HCT116 (cell line): ENCODE results near the gene GEMIN4. TPM values are rescaled to one million over a fixed set of nuclear protein-coding genes. Genes with fewer than 3 reads are reported as not detected.

Experiments
- ATAC-seq: fragments of 200-7000 bp; cut with Tn5 transposase; 2 replicates; pipeline ENCODE4 v1.9.1; 2020; ENCODE audit warnings: mild to moderate bottlenecking, moderate library complexity
- BruUV-seq: library from RNA; stranded (reverse); fragments of 400-500 nt; replicated peaks from 2 replicates; lab custom pipeline; 2021; lab: Mats Ljungman, UMichigan
- CTCF ChIA-PET: fragments of 300-600 bp; sonication (Branson Sonifier 250); formaldehyde crosslinking; loops from one replicate; lab custom pipeline; 2021; ENCODE audit warnings: antibody characterized with exemption; lab: Charles Lee
- POLR2A ChIA-PET: fragments of 300-600, 350-600 bp; sonication (Branson Sonifier 250); formaldehyde crosslinking; loops from one replicate; lab custom pipeline; 2021; ENCODE audit warnings: antibody characterized with exemption; lab: Charles Lee
- RAD21 ChIA-PET, 2 experiments: fragments of 300-600 bp; sonication (Branson Sonifier 250); formaldehyde crosslinking; loops; one replicate each; lab custom pipeline; 2023; ENCODE audit warnings: low total read pairs in 2 of 2; ENCODE audit not compliant: uncharacterized antibody in 2 of 2, unreplicated experiment in 2 of 2, low non-redundant PET in 1 of 2; lab: Charles Lee
- DNase-seq: peaks from one replicate; pipeline ENCODE4 v3.0.0-alpha.2; 2010; ENCODE audit warnings: low read depth, low spot score
- H2AFZ ChIP-seq: fragments of 200-600 bp; shearing (Covaris generic), sonication (generic); 2 replicates; pipeline ENCODE4 v1.6.1; 2017; ENCODE audit warnings: low read depth, mixed run types, mixed read lengths, antibody characterized with exemption, low read length; ENCODE audit not compliant: poor library complexity, severe bottlenecking
- H3K27ac ChIP-seq: 2 replicates; pipeline ENCODE4 v1.5.1; 2012; ENCODE audit warnings: low read depth, low read length
- H3K27me3 ChIP-seq: fragments of 200-600 bp; sonication (generic); 2 replicates; pipeline ENCODE4 v1.6.1; 2016; ENCODE audit warnings: mixed run types, low read length, mixed read lengths; ENCODE audit not compliant: insufficient read depth
- H3K36me3 ChIP-seq, 2 experiments: fragments of 200-500 bp in 1 of 2; fragments of 200-600 bp in 1 of 2; sonication (Bioruptor generic) in 1 of 2; sonication (generic) in 1 of 2; 2 replicates each; pipeline versions ENCODE4 v1.5.1 to v1.6.1; 2014 to 2016; ENCODE audit warnings: low read length in 2 of 2, inconsistent platforms in 1 of 2, mixed read lengths in 1 of 2, mixed run types in 1 of 2; ENCODE audit not compliant: insufficient read depth in 2 of 2, control insufficient read depth in 1 of 2
- H3K4me1 ChIP-seq, 2 experiments: fragments of 200-600 bp in 1 of 2; sonication (generic) in 1 of 2; 2 replicates each; pipeline versions ENCODE4 v1.5.1 to v1.6.1; 2012 to 2017; ENCODE audit warnings: low read length in 2 of 2, inconsistent platforms in 1 of 2, mild to moderate bottlenecking in 1 of 2, mixed read lengths in 1 of 2, mixed run types in 1 of 2, moderate library complexity in 1 of 2; ENCODE audit not compliant: insufficient read depth in 2 of 2, control insufficient read depth in 1 of 2
- H3K4me2 ChIP-seq: fragments of 200-600 bp; sonication (generic); 2 replicates; pipeline ENCODE4 v1.6.1; 2017; ENCODE audit warnings: mixed run types, low read length, mixed read lengths
- H3K4me3 ChIP-seq, 2 experiments: fragments of 200-600 bp in 1 of 2; sonication (generic) in 1 of 2; replicated peaks in 1 of 2; 2 replicates each; pipeline ENCODE4 v1.5.1; 2011 to 2016; ENCODE audit warnings: low read length in 2 of 2, control low read depth in 1 of 2, low read depth in 1 of 2, mild to moderate bottlenecking in 1 of 2, mixed read lengths in 1 of 2, mixed run types in 1 of 2
- H3K79me2 ChIP-seq: fragments of 200-600 bp; sonication (generic); 2 replicates; pipeline ENCODE4 v1.6.1; 2017; ENCODE audit warnings: mild to moderate bottlenecking, mixed run types, low read length, moderate library complexity, mixed read lengths; ENCODE audit not compliant: insufficient read depth
- H3K9ac ChIP-seq: fragments of 200-600 bp; sonication (generic); 2 replicates; pipeline ENCODE4 v1.6.1; 2016; ENCODE audit warnings: low read length, mixed read lengths
- H3K9me2 ChIP-seq: fragments of 200-600 bp; sonication (generic), shearing (Covaris generic); 2 replicates; pipeline ENCODE4 v1.6.1; 2017; ENCODE audit warnings: mixed run types, mild to moderate bottlenecking, moderate library complexity; ENCODE audit not compliant: insufficient read depth
- H3K9me3 ChIP-seq, 2 experiments: fragments of 200-500 bp in 1 of 2; fragments of 200-600 bp in 1 of 2; sonication (Bioruptor generic) in 1 of 2; sonication (generic) in 1 of 2; 2 replicates each; pipeline ENCODE4 v1.6.1; 2014 to 2017; ENCODE audit warnings: low read length in 2 of 2, mixed read lengths in 2 of 2, inconsistent platforms in 1 of 2, low read depth in 1 of 2, mild to moderate bottlenecking in 1 of 2, mixed run types in 1 of 2, moderate library complexity in 1 of 2; ENCODE audit not compliant: control insufficient read depth in 1 of 2, insufficient read depth in 1 of 2
- H4K20me1 ChIP-seq: fragments of 200-600 bp; sonication (generic), shearing (Covaris generic); 2 replicates; pipeline ENCODE4 v1.6.1; 2017; ENCODE audit warnings: mixed run types, mild to moderate bottlenecking, moderate library complexity; ENCODE audit not compliant: insufficient read depth
- CEBPB ChIP-seq: IDR thresholded peaks from 2 replicates; pipeline ENCODE4 v1.6.1; 2012; ENCODE audit warnings: low read depth
- EGR1 ChIP-seq: IDR thresholded peaks from 2 replicates; pipeline ENCODE4 v1.6.1; 2012; ENCODE audit warnings: low read depth
- ELF1 ChIP-seq: IDR thresholded peaks from 2 replicates; pipeline ENCODE4 v1.6.1; 2012; ENCODE audit warnings: low read depth, borderline replicate concordance
- EZH2 ChIP-seq: fragments of 200-600 bp; sonication (generic); IDR thresholded peaks from 2 replicates; pipeline ENCODE4 v1.6.1; 2017; ENCODE audit warnings: antibody characterized with exemption, mixed run types
- EZH2phosphoT487 ChIP-seq: fragments of 200-600 bp; IDR thresholded peaks from 2 replicates; pipeline ENCODE4 v1.6.1; 2018; ENCODE audit warnings: antibody characterized with exemption, borderline replicate concordance
- FOSL1 ChIP-seq: IDR thresholded peaks from 2 replicates; pipeline ENCODE4 v1.6.1; 2012; ENCODE audit warnings: low read depth
- JUND ChIP-seq: IDR thresholded peaks from 2 replicates; pipeline ENCODE4 v1.6.1; 2012
- SIN3A ChIP-seq: IDR thresholded peaks from 2 replicates; pipeline ENCODE4 v1.6.1; 2012; ENCODE audit warnings: low read depth
- SP1 ChIP-seq: IDR thresholded peaks from 2 replicates; pipeline ENCODE4 v1.6.1; 2012; ENCODE audit warnings: low read depth
- TCF7L2 ChIP-seq: IDR thresholded peaks from 2 replicates; pipeline ENCODE4 v1.7.0; 2011; ENCODE audit warnings: borderline replicate concordance, inconsistent platforms; ENCODE audit not compliant: insufficient read depth, insufficient read length; ENCODE audit errors: extremely low read depth
- YY1 ChIP-seq: IDR thresholded peaks from 2 replicates; pipeline ENCODE4 v1.6.1; 2011; ENCODE audit warnings: low read length, low read depth, moderate library complexity, mild to moderate bottlenecking; ENCODE audit not compliant: insufficient replicate concordance; ENCODE audit errors: extremely low read depth
- ZFX ChIP-seq: fragments of 450-650 bp; IDR thresholded peaks from 2 replicates; pipeline ENCODE4 v1.6.1; 2017
- ZNF274 ChIP-seq: fragments of 200-500 bp; sonication (Bioruptor generic); IDR thresholded peaks from 2 replicates; pipeline ENCODE4 v1.6.1; 2014; ENCODE audit warnings: mild to moderate bottlenecking, low read depth, low read length, inconsistent platforms
- intact Hi-C: fragments of 100-400 bp; cut with micrococcal nuclease; formaldehyde crosslinking; loops from 2 replicates; pipeline ENCODE4 v1.10.0; 2022
- total RNA-seq: library from RNA; stranded (reverse); gene quantifications from one replicate; pipeline ENCODE4 v1.2.1, GENCODE V29; 2021; ENCODE audit not compliant: unreplicated experiment
- TF ChIP-seq, protein P1 (sequence below), 3 experiments: fragments of 200-600 bp in 1 of 3; sonication (generic) in 1 of 3; IDR thresholded peaks in 2 of 3; conservative IDR thresholded peaks in 1 of 3; 2 replicates each; pipeline ENCODE4 v1.5.1; 2012 to 2017; ENCODE audit warnings: low read depth in 2 of 3, low read length in 2 of 3, antibody characterized with exemption in 1 of 3, borderline replicate concordance in 1 of 3, control low read depth in 1 of 3, mild to moderate bottlenecking in 1 of 3, mixed read lengths in 1 of 3, mixed run types in 1 of 3, moderate library complexity in 1 of 3; ENCODE audit not compliant: insufficient read depth in 1 of 3
- TF ChIP-seq, protein P2 (sequence below): IDR thresholded peaks from 2 replicates; pipeline ENCODE4 v1.6.1; 2012; ENCODE audit warnings: low read depth
- TF ChIP-seq, protein P3 (sequence below): IDR thresholded peaks from 2 replicates; pipeline ENCODE4 v1.6.1; 2011; ENCODE audit warnings: mild to moderate bottlenecking, low read length, moderate library complexity; ENCODE audit not compliant: insufficient replicate concordance; ENCODE audit errors: extremely low read depth
- TF ChIP-seq, protein P4 (sequence below): IDR thresholded peaks from 2 replicates; pipeline ENCODE4 v1.6.1; 2012

The GEMIN4 gene
- total RNA-seq, 1 experiment from 2014 or later, result 53.2 TPM

DNA sequence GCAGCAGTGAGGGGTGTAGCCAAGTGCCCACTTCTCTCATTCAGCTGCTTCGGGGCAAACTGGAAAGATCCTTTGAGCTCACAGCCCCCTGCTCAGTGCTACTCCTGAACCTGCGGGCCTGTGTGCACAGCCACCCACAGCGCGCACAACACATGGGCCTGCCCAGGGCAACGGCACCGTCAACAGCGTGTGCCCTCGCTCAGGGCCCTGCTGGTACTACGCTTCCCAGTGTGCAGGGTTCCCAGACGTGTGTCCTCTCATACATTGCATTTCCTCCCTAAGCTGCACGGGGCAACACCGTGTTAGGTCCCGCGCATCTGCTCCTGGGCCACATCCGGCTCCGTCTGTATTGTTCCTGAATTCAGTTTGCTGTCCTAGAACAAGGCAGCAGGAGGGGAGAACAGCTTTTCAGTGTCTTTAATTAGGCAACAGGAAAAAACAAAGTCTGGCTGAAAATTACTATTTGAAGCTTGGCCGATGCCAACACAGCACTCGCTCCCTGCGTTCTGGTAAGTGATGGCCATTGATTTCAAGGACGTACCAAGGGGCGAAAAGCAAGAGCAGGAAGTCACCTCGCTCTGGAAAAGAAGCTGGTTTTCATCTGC is 45.3 kb upstream of the GEMIN4 start:
- H3K27me3 ChIP-seq, result no peaks in the 10 kb centered on the region
- POLR2A ChIA-PET, result interaction anchor here (1.6 kb wide), 1 partner anchor 182 kb away, joined by 3 read pairs; the partner anchor contains the start of gene NXN
- ATAC-seq (peak; percentile 14; the same call in 1 of the 2 replicates), DNase-seq (no peak)
- no TSS peak for BruUV-seq
- H3K4me2 ChIP-seq, result no peak overlapping the region
- peaks cover 4% of the 10 kb centered on the region; the same call in 1 of the 2 replicates for H3K79me2 ChIP-seq
- H3K9me2 ChIP-seq, result no peaks in the 10 kb centered on the region
- no peak overlapping the region for H3K9ac ChIP-seq
- intact Hi-C loops, result no loop called here
- peaks cover 0 to 6% of the 10 kb centered on the region in 2 experiments; a peak in 2 of 4 replicates for H3K36me3 ChIP-seq
- H4K20me1 ChIP-seq, result no peaks in the 10 kb centered on the region
- CTCF ChIA-PET, result interaction anchor here (4.1 kb wide), 1 partner anchor 183 kb away, joined by 87 read pairs; the partner anchor contains the start of gene NXN
- TF ChIP-seq, protein P1, sequence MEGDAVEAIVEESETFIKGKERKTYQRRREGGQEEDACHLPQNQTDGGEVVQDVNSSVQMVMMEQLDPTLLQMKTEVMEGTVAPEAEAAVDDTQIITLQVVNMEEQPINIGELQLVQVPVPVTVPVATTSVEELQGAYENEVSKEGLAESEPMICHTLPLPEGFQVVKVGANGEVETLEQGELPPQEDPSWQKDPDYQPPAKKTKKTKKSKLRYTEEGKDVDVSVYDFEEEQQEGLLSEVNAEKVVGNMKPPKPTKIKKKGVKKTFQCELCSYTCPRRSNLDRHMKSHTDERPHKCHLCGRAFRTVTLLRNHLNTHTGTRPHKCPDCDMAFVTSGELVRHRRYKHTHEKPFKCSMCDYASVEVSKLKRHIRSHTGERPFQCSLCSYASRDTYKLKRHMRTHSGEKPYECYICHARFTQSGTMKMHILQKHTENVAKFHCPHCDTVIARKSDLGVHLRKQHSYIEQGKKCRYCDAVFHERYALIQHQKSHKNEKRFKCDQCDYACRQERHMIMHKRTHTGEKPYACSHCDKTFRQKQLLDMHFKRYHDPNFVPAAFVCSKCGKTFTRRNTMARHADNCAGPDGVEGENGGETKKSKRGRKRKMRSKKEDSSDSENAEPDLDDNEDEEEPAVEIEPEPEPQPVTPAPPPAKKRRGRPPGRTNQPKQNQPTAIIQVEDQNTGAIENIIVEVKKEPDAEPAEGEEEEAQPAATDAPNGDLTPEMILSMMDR (IDR thresholded peaks at IDR 0.05 in 2 of 3, conservative IDR thresholded peaks at IDR 0.05 in 1 of 3; ENCODE audit: borderline replicate concordance in 1 of 3, insufficient read depth in 1 of 3, low read depth in 2 of 3, low read length in 2 of 3), result no peak
- TF ChIP-seq EZH2phosphoT487 (no peak), FOSL1 (no peak), SIN3A (no peak), CEBPB (no peak), ZNF274 (no peak), JUND (no peak), ELF1 (no peak), SP1 (no peak), EGR1 (no peak), YY1 (no peak), EZH2 (no peak), TCF7L2 (no peak), ZFX (no peak)
- TF ChIP-seq, protein P2, sequence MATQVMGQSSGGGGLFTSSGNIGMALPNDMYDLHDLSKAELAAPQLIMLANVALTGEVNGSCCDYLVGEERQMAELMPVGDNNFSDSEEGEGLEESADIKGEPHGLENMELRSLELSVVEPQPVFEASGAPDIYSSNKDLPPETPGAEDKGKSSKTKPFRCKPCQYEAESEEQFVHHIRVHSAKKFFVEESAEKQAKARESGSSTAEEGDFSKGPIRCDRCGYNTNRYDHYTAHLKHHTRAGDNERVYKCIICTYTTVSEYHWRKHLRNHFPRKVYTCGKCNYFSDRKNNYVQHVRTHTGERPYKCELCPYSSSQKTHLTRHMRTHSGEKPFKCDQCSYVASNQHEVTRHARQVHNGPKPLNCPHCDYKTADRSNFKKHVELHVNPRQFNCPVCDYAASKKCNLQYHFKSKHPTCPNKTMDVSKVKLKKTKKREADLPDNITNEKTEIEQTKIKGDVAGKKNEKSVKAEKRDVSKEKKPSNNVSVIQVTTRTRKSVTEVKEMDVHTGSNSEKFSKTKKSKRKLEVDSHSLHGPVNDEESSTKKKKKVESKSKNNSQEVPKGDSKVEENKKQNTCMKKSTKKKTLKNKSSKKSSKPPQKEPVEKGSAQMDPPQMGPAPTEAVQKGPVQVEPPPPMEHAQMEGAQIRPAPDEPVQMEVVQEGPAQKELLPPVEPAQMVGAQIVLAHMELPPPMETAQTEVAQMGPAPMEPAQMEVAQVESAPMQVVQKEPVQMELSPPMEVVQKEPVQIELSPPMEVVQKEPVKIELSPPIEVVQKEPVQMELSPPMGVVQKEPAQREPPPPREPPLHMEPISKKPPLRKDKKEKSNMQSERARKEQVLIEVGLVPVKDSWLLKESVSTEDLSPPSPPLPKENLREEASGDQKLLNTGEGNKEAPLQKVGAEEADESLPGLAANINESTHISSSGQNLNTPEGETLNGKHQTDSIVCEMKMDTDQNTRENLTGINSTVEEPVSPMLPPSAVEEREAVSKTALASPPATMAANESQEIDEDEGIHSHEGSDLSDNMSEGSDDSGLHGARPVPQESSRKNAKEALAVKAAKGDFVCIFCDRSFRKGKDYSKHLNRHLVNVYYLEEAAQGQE, result no peak
- TF ChIP-seq, protein P3, sequence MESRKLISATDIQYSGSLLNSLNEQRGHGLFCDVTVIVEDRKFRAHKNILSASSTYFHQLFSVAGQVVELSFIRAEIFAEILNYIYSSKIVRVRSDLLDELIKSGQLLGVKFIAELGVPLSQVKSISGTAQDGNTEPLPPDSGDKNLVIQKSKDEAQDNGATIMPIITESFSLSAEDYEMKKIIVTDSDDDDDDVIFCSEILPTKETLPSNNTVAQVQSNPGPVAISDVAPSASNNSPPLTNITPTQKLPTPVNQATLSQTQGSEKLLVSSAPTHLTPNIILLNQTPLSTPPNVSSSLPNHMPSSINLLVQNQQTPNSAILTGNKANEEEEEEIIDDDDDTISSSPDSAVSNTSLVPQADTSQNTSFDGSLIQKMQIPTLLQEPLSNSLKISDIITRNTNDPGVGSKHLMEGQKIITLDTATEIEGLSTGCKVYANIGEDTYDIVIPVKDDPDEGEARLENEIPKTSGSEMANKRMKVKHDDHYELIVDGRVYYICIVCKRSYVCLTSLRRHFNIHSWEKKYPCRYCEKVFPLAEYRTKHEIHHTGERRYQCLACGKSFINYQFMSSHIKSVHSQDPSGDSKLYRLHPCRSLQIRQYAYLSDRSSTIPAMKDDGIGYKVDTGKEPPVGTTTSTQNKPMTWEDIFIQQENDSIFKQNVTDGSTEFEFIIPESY, result no peak
- TF ChIP-seq, protein P4, sequence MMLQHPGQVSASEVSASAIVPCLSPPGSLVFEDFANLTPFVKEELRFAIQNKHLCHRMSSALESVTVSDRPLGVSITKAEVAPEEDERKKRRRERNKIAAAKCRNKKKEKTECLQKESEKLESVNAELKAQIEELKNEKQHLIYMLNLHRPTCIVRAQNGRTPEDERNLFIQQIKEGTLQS, result no peak
- H3K27ac ChIP-seq, result no peak overlapping the region
- RAD21 ChIA-PET, result interaction anchor here in 1 of 2 experiments (3.2 kb wide), 1 partner anchor 183 kb away, joined by 14 read pairs; the partner anchor contains the start of gene NXN
- no peaks in the 10 kb centered on the region for H3K9me3 ChIP-seq
- H3K4me3 ChIP-seq, result no peak overlapping the region
- H3K4me1 ChIP-seq, result peaks cover 0 to 11% of the 10 kb centered on the region in 2 experiments; a peak in 2 of 4 replicates
- H2AFZ ChIP-seq, result no peak overlapping the region
